ENCODE data around the gene SPG11.

The SPG11 gene

GRCh38 chr15:44595246-44595645 lies 68.2 kb downstream of the SPG11 start:
- no peak for DNase-seq (ENCODE audit: low spot score)
- Histone ChIP-seq H3K27ac (no peak overlapping the region), H3K4me3 (no peak overlapping the region)
- no peak for TF ChIP-seq CTCF (IDR thresholded peaks at IDR 0.05)

GRCh38 chr15:44593042-44593736 lies 70.3 kb downstream of the SPG11 start:
- DNase-seq (ENCODE audit: low spot score), result no peak
- H3K4me3 ChIP-seq, result no peak overlapping the region
- no peak overlapping the region for H3K27ac ChIP-seq
- no peak for TF ChIP-seq CTCF (IDR thresholded peaks at IDR 0.05)

GRCh38 chr15:44591326-44591725 lies 72.1 kb downstream of the SPG11 start:
- no peak overlapping the region for H3K27ac ChIP-seq
- no peak overlapping the region for H3K4me3 ChIP-seq
- no peak for DNase-seq (ENCODE audit: low spot score)
- TF ChIP-seq CTCF (IDR thresholded peaks at IDR 0.05), result no peak

GRCh38 chr15:44588541-44588940 lies 74.9 kb downstream of the SPG11 start:
- Histone ChIP-seq H3K27ac (no peak overlapping the region), H3K4me3 (no peak overlapping the region)
- DNase-seq (ENCODE audit: low spot score), result no peak
- TF ChIP-seq CTCF (IDR thresholded peaks at IDR 0.05), result no peak

- DNase-seq (ENCODE audit: low spot score), result no peak
- no peak for TF ChIP-seq CTCF (IDR thresholded peaks at IDR 0.05)
- H3K27ac ChIP-seq, result no peak overlapping the region
Observed at GRCh38 chr15:44585633-44586032, 77.8 kb downstream of the SPG11 start.

GRCh38 chr15:44584162-44584749 lies 79.2 kb downstream of the SPG11 start:
- TF ChIP-seq CTCF (IDR thresholded peaks at IDR 0.05), result no peak
- no peak overlapping the region for H3K4me3 ChIP-seq
- no peak overlapping the region for H3K27ac ChIP-seq
- no peak for DNase-seq (ENCODE audit: low spot score)

More at GRCh38 chr15:44585633-44586032, 77.8 kb downstream of the SPG11 start:
- no peak overlapping the region for H3K4me3 ChIP-seq

- TF ChIP-seq CTCF (IDR thresholded peaks at IDR 0.05), result no peak
- Histone ChIP-seq H3K4me3 (no peak overlapping the region), H3K27ac (no peak overlapping the region)
- DNase-seq (ENCODE audit: low spot score), result no peak
Observed at GRCh38 chr15:44580105-44580504, 83.4 kb downstream of the SPG11 start.
